GM19397 (cell line): ENCODE data around the gene APOF.
A peak's percentile ranks its signal among the peaks of the same experiment; 100 is the strongest.
"Not testable (repeated sequence)": the region's sequence is repeated elsewhere in the genome, so short reads cannot be mapped to it uniquely, and the experiment has no call there.

Experiments used
- ATAC-seq: cut with Tn5 transposase; IDR thresholded peaks from one replicate; pipeline ENCODE4 v1.9.1; 2021; ENCODE audit warnings: mild to moderate bottlenecking, moderate library complexity; ENCODE audit not compliant: unreplicated experiment

The APOF gene, protein sequence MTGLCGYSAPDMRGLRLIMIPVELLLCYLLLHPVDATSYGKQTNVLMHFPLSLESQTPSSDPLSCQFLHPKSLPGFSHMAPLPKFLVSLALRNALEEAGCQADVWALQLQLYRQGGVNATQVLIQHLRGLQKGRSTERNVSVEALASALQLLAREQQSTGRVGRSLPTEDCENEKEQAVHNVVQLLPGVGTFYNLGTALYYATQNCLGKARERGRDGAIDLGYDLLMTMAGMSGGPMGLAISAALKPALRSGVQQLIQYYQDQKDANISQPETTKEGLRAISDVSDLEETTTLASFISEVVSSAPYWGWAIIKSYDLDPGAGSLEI

DNA sequence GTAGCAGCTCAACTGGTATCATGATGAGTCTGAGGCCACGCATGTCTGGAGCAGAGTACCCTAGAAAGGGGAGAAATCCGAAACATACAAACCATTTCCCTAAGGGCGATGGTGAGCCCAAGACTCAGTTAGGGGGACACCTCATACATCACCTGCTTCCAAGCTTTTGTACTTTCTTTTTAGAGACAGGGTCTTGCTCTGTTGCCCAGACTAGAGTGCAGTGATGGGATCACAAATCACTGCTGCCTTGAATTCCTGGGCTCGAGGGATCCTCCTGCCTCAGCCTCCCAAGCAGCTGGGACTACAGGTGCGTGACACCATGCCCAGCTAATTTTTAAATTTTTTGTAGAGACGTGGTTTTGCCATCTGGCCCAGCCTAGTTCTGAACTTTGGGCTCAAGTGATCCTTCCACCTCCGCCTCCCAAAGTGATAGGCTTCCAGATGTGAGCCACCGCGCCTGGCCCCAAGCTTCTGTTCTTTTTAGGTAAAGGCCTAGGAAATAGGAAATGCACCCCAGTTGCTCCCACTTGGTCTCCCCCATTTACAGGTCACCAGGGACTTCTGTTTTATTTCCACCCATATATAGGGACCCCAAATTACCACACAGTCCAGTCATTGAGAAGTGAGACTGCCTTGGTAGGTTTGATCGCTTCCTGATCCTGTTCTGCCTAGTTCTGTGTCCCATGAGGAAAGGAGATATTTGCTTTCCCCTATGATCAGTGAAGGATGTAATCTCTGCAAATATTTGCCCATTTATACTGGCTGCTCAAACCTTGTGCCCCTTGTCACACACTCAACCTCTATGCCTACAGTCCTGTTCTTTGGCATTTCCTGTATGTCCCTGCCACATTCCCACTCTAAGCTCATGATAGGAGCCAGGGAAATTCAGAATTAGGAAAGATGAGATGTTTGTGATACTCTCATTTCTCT, at the start of gene APOF:
APOF (minus strand) TSS at position 728 of the 930 bp plus-strand sequence; CDS start at position 616, 112 bp downstream.
- ATAC-seq: no peak

DNA sequence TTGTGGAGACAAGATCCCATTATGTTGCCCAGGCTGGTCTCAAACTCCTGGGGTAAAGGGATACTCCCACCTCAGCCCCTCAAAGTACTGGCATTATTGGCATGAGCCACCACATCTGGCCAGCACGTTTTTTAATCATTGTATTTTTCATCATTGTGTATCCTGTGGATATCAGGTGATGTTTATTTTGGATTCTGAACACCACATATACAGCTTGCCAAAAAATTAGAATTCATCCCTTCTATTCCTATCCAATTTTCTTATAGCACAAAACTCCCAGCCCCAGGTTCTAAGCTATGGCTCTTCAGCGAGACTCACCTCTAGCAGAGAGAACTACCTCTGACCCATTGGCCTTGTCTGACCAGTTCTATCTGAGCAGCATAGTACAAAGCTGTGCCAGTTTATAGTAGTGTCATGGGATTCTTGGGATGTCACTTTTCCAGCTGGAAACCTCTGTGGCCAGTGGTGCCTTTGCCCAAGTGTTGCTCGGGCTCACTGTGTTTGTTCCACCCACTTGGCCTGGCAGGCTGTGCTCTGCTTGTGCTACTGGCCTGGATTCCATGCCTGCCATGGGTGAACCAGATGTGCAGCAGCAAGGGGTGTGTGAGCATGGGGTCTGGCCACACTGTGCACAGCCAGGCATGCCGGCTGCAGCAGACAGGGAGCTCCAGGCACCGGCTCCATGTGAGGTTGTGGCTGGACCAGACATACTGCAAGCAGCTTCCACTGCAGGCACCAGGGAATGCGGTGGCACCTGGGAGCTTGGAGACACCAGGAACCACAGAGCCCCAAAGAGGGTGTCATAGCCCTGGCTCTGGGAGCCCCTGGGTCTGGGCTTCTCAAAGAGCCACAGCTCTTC, 49.4 kb upstream of the APOF start:
- no peak for ATAC-seq

DNA sequence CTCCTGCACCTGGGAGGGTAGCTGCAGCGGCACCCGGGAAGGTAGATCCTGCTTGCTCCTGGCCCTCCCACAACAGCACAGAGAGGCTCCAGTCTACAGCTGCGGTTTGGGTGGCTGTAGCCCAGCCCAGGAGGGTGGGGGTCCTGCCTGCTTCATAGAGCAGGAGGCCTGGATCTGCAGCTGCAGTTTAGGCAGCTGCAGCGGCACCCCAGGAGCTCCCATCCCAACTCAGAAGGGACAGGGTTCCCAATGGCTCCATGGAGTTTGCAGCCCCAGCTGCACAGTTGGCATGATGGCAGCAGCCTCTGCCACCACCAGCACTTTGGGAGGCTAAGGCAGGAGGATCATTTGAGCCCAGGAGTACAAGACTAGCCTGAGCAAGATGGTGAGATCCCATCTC, 48.1 kb upstream of the APOF start:
- no peak for ATAC-seq

DNA sequence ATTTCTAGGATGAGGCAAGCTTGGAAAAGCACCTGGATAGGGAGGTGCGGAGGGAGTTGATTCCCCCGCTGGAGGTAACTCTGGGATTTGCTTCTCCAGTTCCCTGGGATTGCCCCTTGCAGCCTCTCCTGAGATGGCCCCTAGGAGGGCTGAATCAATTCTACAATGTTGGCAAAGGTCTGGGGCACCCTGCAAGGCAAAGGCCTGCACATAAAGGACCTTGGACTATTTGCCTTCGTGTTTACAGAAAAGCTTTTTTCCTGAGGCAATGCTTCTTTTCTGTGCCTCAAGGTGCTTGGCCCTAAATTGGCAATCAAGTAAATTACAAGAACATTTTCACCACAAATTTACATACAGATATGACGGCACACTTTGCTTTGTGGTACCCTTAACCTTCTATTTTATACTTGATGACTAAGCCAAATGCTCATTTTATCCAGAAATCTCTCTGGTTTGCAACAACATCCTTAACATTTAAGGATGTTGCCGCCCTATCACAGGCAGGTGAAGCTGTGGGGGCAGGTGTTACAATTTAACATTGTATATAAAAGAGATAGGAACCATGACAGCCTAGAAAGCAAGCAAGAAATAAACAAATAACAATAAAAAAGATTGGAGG, 46.3 kb upstream of the APOF start:
- no peak for ATAC-seq

DNA sequence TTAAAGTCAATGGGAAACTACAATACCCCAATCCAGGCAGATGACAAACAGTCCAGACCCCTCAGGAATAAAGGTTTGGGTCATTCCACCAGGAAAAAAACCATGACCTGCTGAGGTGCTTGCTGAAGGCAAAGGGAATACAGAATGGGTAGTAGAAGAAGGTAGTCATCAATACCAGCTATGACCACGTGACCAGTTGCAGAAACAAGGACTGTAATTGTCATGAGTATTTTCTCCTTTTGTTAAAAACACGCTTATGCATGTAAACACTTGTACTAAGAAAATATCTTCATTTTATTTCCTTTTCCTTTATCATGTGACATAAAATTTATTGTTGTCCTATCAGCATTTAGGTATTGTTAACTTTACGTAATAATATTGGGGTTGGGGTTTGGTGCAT, 41.6 kb upstream of the APOF start:
- ATAC-seq: not testable (repeated sequence)

DNA sequence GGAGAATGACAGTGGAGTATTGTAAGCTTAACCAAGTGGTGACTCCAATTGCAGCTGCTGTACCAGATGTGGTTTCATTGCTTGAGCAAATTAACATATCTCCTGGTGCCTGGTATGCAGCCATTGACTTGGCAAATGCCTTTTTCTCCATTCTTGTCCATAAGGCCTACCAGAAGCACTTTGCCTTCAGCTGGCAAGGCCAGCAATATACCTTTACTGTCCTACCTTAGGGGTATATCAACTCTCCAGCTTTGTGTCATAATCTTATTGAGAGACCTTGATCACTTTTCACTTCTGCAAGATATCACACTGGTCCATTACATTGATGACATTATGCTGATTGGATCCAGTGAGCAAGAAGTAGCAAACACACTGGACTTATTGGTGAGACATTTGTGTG, 39.0 kb upstream of the APOF start:
- not testable (repeated sequence) for ATAC-seq

DNA sequence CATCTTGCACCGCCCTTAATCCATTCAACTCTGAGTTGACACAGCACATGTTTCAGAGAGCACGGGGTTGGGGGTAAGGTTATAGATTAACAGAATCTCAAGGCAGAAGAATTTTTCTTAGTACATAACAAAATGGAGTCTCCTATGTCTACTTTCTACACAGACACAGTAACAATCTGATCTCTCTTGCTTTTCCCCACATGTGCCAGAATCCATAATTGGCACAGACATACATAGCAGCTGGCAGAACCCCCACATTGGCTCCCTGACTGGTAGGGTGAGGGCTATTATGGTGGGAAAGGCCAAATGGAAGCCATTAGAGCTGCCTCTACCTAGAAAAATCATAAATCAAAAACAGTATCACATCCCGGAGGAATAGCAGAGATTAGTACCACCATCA, 38.5 kb upstream of the APOF start:
- not testable (repeated sequence) for ATAC-seq

DNA sequence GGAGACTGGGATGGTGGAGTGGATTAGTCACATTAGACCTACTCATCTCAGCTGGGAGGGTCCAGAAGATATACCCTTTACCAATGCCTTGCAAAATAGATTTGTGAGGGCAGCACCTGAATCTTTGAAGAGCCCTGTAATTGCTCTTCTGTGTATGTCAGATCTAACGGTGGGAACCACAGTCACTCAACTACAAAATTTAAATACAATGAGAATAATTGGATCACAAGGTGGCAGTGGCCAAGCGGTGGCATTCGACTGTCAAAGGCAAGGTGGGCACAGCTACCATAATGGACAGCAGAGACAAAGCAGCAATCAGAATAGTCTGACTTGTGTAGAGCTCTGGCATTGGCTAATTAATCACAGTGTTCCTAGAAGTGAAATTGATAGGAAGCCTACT, 36.8 kb upstream of the APOF start:
- not testable (repeated sequence) for ATAC-seq

DNA sequence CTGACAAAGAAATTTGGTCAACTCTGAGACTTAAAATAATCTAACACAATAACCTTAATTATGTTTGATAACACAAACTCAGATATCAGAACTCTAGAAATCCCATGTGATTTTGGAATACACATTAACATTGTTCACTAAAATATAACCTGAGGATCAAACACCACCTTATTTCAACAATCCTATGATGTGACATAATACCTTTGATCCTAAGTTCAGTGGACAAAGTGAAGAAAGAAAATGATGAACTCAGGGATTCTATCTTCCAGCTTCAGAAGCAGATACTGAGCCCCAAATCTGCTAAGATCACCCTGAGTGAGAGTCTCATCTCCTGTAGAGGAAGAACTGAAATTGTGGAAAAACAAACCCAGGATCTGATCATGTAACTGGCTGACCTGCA, 35.7 kb upstream of the APOF start:
- ATAC-seq: no peak

DNA sequence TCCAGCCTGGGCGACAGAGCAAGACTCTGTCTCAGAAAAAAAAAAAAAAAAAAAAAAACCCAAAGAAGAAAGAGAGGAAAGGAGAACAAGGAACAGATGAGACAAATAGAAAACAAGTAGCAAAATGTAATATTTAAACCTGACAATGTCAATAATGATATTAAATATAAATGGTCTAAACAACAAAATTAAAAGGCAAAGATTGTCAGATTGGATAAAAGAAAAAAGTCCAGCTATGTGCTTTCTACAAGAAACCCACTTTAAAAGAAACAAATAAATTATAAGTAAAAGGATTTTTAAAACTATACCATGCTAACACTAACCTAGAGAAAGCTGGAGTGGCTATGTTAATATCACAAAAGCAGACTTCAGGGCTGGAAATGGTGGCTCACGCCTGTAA, 29.7 kb upstream of the APOF start:
- no peak for ATAC-seq

DNA sequence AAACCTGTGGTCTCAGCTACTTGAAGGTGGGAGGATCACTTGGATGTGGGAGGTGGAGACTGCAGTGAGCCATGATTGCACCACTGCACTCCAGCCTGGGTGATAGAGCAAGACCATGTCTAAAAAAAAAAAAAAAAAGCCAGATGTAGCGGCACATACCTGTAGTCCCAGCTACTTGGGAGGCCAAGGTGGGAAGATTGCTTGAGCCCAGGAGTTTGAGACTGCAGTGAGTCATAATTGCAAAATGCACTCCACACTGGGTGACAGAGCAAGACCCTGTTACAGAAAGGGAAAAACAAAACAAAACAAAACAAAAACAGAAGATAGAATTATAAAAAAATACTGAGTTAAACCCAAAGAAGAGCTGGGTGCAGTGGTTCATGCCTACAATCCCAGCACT, 29.1 kb upstream of the APOF start:
- no peak for ATAC-seq

DNA sequence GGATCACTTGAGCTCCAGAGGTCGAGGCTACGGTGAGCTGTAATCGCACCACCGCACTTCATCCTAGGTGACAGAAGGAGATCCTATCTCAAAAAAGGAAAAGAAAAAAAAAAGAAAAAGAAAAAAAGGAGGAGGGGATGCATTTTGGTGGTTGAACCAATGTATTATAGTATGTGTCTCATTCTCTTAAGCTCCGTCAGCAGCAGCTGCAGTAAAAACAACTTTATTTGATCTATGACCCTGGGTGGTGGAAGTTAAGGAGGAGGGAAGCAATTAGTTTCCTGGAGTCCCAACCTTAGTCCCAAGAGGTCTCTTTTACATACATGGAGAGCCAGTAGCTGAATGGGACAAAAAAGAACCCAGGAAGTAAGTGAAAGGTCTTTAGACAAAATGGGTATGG, 26.8 kb upstream of the APOF start:
- no peak for ATAC-seq

DNA sequence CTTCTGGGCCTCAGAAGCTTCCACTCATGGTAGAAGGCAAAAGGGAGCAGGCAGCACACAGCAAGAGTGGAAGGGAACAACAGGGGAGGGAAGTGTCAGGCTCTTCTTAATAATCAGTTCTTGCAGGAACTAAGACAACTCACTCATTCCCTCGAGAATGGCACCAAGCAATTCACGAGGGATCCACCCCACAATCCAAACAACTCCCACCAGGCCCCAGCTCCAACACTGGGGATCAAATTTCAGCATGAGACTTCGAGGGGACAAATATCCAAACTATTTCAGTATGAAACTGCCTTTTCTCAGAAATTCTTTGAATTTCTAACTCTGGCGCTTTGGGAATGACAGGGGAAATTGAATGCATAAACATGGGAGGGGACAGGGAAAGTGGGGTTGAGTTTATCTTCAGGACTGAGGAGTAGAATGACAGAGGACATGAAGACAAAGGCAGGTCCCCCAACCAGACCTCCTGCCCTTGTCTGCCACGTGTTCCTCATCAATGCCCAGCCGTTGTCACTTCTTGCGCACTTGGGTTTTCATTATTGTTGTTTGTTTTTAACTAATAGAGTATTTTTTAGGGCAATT, 24.6 kb upstream of the APOF start:
- no peak for ATAC-seq

DNA sequence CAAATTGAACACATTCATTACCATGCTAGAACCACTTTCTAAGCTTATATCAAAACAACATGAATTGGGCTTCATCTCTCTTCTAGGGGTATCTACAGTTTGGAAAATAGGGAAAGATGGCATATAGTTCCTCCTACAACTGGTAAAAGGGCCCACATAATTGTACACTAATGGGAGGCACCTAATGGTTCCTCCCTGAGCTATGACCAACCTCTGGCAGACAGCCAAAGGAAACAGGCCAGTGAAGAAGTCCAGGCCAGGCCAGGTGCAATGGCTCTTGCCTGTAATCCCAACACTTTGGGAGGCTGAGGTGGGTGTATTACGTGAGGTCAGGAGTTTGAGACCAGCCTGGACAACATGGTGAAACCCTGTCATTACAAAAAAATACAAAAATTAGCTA, 23.2 kb upstream of the APOF start:
- no peak for ATAC-seq

DNA sequence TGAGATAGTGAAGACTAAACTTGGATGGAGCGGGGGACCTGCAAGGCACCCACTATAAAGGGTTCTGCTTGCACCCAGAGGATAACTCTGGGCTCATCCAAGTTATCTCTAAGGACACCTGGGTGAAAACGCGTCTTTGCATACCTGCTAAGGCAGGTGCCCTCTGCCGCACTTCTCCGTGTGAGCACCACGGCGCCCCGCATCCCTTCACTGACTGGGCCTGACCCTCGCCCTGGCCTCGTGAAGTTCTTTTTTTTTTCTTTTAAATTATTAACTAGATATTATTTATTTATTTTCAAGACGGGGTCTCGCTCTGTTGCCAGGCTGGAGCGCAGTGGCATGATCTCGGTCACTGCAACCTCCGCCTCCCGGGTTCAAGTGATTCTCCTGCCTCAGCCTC, 20.0 kb upstream of the APOF start:
- ATAC-seq: no peak

DNA sequence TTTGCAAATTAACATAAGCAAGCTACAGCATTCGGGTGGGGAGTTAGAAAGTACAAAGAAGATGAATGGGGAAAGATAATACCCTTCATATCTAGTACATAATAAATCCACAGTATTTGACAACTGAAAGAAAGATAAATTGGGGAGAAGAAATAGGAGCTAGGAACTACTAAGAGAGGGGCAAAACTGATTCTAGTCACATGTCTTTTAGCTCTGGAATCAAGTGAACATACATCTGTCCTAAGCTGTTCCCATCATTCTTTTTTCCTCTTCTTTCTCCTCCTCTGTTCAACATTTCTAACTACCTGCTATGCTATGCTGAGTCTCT, 15.3 kb upstream of the APOF start:
- ATAC-seq: no peak

DNA sequence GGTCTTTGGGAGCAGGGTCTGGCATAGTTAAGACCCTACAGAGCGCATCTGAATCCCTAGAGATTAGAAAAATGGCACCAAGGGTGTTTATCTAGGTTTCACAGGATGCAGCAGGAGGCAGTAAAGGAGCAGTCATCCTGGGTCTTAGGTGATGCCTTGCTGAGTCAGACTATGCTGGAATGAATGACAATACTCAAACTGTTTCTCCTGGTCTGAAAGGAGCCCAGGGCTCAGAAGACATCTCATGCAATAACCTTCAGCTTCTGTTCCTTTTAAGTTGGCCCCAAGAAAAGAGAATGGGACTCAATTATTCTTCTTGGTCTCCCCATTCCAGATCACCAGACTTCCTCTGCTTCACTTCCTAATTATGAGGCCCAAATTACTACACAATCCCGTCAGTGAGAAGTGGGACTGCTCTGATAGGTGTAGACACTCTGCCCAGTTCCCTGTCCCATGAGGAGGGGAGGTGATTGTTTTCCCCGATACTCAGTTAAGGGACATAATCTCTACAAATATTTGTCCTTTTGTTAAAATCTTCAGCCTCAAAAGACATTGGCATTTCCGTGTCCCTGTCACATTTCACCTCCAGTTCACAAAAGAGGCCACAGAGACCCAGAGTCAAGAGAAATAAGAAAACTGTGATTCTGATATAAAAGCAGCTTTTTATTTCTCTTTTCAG, 14.8 kb upstream of the APOF start:
- ATAC-seq: no peak

DNA sequence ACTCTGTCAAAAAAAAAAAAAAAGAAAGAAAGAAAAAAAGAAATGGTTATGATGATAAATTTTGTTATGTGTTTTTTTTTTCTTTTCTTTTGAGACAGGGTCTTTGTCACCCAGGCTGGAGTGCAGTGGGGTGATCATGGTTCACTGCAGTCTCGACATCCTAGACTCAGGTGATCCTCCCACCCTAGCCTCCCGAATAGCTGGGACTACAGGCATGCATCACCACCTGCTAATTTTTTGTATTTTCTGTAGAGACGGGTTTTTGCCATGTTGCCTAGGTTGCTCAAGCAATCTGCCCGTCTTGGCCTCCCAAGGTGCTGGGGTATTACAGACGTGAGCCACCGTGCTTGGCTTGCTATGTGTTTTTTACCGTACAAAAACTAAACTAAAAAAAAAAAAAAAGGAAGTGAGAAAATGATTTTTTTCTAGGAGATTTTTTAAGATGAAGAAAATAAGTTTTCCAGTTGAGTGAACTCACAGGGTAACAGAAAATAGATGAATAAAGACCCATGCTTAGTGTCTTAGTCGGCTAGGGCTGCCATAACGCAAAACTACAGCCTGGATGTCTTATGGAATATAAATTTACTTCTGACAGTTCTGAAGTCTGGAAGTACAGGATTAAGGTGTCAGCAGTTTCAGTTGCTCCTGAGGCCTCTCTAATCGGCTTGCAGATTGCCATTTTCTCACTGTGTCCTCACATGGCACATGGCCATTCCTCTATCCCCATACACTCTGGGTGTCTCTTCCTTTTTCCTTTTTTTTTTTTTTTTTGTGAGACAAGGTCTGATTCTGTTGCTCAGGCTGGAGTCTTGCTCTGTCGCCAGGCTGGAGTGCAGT, 13.2 kb upstream of the APOF start:
- ATAC-seq: peak; percentile 59
